GM23338 (cell line): Measurements from ENCODE around the gene CHN2. TPM values are rescaled to one million over a fixed set of nuclear protein-coding genes. Genes with fewer than 3 reads are reported as not detected.

Source experiments
- ATAC-seq: fragments of 200-7000 bp; cut with Tn5 transposase; 3 replicates; pipeline ENCODE4 v1.9.1; 2020
- DNase-seq: peaks from one replicate; pipeline ENCODE4 v3.0.0-alpha.2; 2015; ENCODE audit warnings: low spot score
- H2AFZ ChIP-seq: fragments of 200-600 bp; sonication (generic); 2 replicates; pipeline ENCODE4 v1.8.0; 2016; ENCODE audit warnings: antibody characterized with exemption, mild to moderate bottlenecking, moderate library complexity
- H3F3A ChIP-seq: fragments of 200-600 bp; sonication (generic); replicated peaks from 2 replicates; pipeline ENCODE4 v1.8.0; 2017; ENCODE audit warnings: antibody characterized with exemption, mixed run types, low read depth
- H3K27ac ChIP-seq: fragments of 200-600 bp; sonication (generic); 2 replicates; pipeline ENCODE4 v1.6.1; 2016; ENCODE audit warnings: low read depth
- H3K27me3 ChIP-seq: fragments of 200-600 bp; sonication (generic); 2 replicates; pipeline ENCODE4 v1.8.0; 2016; ENCODE audit warnings: mild to moderate bottlenecking, mixed run types, moderate library complexity; ENCODE audit not compliant: insufficient read depth
- H3K36me3 ChIP-seq: fragments of 200-600 bp; sonication (generic); 2 replicates; pipeline ENCODE4 v1.8.0; 2016; ENCODE audit warnings: mild to moderate bottlenecking; ENCODE audit not compliant: insufficient read depth
- H3K4me1 ChIP-seq: fragments of 200-600 bp; sonication (generic); 2 replicates; pipeline ENCODE4 v1.8.0; 2016; ENCODE audit warnings: mild to moderate bottlenecking, moderate library complexity; ENCODE audit not compliant: insufficient read depth
- H3K4me2 ChIP-seq: fragments of 200-600 bp; sonication (generic); 2 replicates; pipeline ENCODE4 v1.7.1; 2017; ENCODE audit warnings: mixed run types
- H3K4me3 ChIP-seq: fragments of 200-600 bp; sonication (generic); 2 replicates; pipeline ENCODE4 v1.6.1; 2016; ENCODE audit warnings: mixed run types
- H3K79me2 ChIP-seq: fragments of 200-600 bp; sonication (generic); replicated peaks from 2 replicates; pipeline ENCODE4 v1.8.0; 2017; ENCODE audit warnings: mild to moderate bottlenecking; ENCODE audit not compliant: insufficient read depth
- H3K9me2 ChIP-seq: fragments of 200-600 bp; sonication (generic); 2 replicates; pipeline ENCODE4 v1.8.0; 2017; ENCODE audit not compliant: insufficient read depth
- H4K20me1 ChIP-seq: fragments of 200-600 bp; sonication (generic); replicated peaks from 2 replicates; pipeline ENCODE4 v1.8.0; 2017; ENCODE audit warnings: mild to moderate bottlenecking; ENCODE audit not compliant: insufficient read depth
- H3K27ac Mint-ChIP-seq: 2 replicates; pipeline ENCODE4 v1.8.0; 2020; ENCODE audit warnings: inconsistent platforms, mild to moderate bottlenecking, moderate library complexity, mixed read lengths
- H3K27me3 Mint-ChIP-seq: 3 replicates; pipeline ENCODE4 v1.8.0; 2022; ENCODE audit warnings: low read depth, mild to moderate bottlenecking, moderate library complexity, mixed read lengths, inconsistent platforms; ENCODE audit not compliant: insufficient read depth, poor library complexity
- H3K36me3 Mint-ChIP-seq: 3 replicates; pipeline ENCODE4 v1.8.0; 2021; ENCODE audit warnings: low read depth, mild to moderate bottlenecking, inconsistent platforms, moderate library complexity, mixed read lengths
- H3K4me1 Mint-ChIP-seq: 3 replicates; pipeline ENCODE4 v1.8.0; 2020; ENCODE audit warnings: mild to moderate bottlenecking, inconsistent platforms, mixed read lengths
- H3K4me3 Mint-ChIP-seq: 3 replicates; pipeline ENCODE4 v1.8.0; 2021; ENCODE audit warnings: moderate library complexity, mild to moderate bottlenecking, inconsistent platforms, mixed read lengths
- H3K9me3 Mint-ChIP-seq: 3 replicates; pipeline ENCODE4 v1.8.0; 2020; ENCODE audit warnings: moderate library complexity, mild to moderate bottlenecking, inconsistent platforms, mixed read lengths
- CREB1 ChIP-seq: fragments of 250-450 bp; sonication (Bioruptor Pico); IDR thresholded peaks from 2 replicates; pipeline ENCODE4 v1.5.0; 2020; ENCODE audit warnings: low read depth, mild to moderate bottlenecking, moderate library complexity
- EZH2 ChIP-seq: fragments of 200-600 bp; sonication (generic); IDR thresholded peaks from one replicate; pipeline ENCODE4 v1.8.0; 2017; ENCODE audit warnings: antibody characterized with exemption, mild to moderate bottlenecking, low read depth; ENCODE audit not compliant: unreplicated experiment
- EZH2phosphoT487 ChIP-seq: fragments of 200-600 bp; sonication (generic); IDR thresholded peaks from one replicate; pipeline ENCODE4 v1.8.1; 2018; ENCODE audit warnings: antibody characterized with exemption; ENCODE audit not compliant: unreplicated experiment
- JUNB ChIP-seq: IDR thresholded peaks from one replicate; pipeline ENCODE4 v1.6.1; 2016; ENCODE audit warnings: antibody characterized with exemption; ENCODE audit not compliant: unreplicated experiment
- REST ChIP-seq: IDR thresholded peaks from one replicate; pipeline ENCODE4 v1.6.1; 2018; ENCODE audit warnings: antibody characterized with exemption; ENCODE audit not compliant: unreplicated experiment
- STAT1 ChIP-seq: IDR thresholded peaks from one replicate; pipeline ENCODE4 v1.6.1; 2016; ENCODE audit warnings: antibody characterized with exemption; ENCODE audit not compliant: unreplicated experiment
- ZNF114 ChIP-seq: fragments of 250-450 bp; sonication (Bioruptor Pico); IDR thresholded peaks from 2 replicates; pipeline ENCODE4 v1.5.0; 2020; ENCODE audit warnings: mild to moderate bottlenecking, moderate library complexity
- ZNF331 ChIP-seq: fragments of 250-450 bp; sonication (Bioruptor Pico); IDR thresholded peaks from 2 replicates; pipeline ENCODE4 v1.5.0; 2020; ENCODE audit warnings: low read depth, mild to moderate bottlenecking, moderate library complexity
- ZNF462 ChIP-seq: fragments of 250-450 bp; sonication (Bioruptor Pico); IDR thresholded peaks from 2 replicates; pipeline ENCODE4 v1.5.0; 2020; ENCODE audit warnings: mild to moderate bottlenecking, moderate library complexity
- polyA plus RNA-seq: library from polyadenylated mRNA; unstranded; fragments of >200 nt; fragmentation: Nextera tagmentation; extraction: Ambion mirVana; gene quantifications from 2 replicates; pipeline ENCODE4 v1.2.1, GENCODE V29; 2016
- total RNA-seq: library from RNA; depleted of rRNA; stranded (reverse); fragments of >200 nt; shearing (Covaris generic); gene quantifications from 2 replicates; pipeline ENCODE4 v1.2.3, GENCODE V29; 2014

Gene CHN2
- total and polyA plus RNA-seq, 2 experiments from 2014 or later: 6.1 to 7.5 TPM

DNA sequence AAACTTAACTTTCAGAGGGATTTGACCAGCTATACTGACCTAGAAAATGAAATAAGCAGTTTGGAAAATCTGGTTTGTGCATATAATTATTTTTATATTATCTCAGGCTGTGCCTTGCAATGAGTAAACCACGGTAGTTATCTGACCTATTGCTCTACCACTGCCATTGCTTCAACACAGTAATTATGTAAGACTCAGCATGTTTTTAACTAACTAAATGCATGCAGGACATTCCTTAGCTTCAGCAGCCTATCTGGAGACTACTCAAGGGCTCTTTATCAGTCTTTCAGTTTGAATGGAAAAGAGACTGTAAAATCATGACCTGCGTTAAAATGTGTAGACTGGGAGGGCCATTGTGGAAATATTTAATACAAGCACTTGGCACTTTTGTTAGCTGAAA is 22.5 kb downstream of the CHN2 start (continued):
- no peak for TF ChIP-seq REST

- TF ChIP-seq EZH2phosphoT487: no peak
- ATAC-seq (no peak), DNase-seq (no peak)
- no peaks in the 10 kb centered on the region; the same call in 2 of the 3 replicates for H3K4me1 Mint-ChIP-seq
- H3K4me3 Mint-ChIP-seq: no peak overlapping the region
- H3K4me1 ChIP-seq: no peaks in the 10 kb centered on the region
- no peaks in the 10 kb centered on the region for H3K36me3 ChIP-seq
- no peaks in the 10 kb centered on the region for H3K9me2 ChIP-seq
- H3K4me3 ChIP-seq: no peak overlapping the region
- no peaks in the 10 kb centered on the region for H3F3A ChIP-seq
- peaks cover 10% of the 10 kb centered on the region; the same call in 2 of the 3 replicates for H3K36me3 Mint-ChIP-seq
- no peak overlapping the region for H3K4me2 ChIP-seq
- no peak overlapping the region for H3K27ac ChIP-seq
- H3K9me3 Mint-ChIP-seq: peaks cover 14% of the 10 kb centered on the region; the same call in 2 of the 3 replicates
- H3K27me3 ChIP-seq: no peaks in the 10 kb centered on the region
- no peak overlapping the region for H2AFZ ChIP-seq
- no peaks in the 10 kb centered on the region for H4K20me1 ChIP-seq
- no peaks in the 10 kb centered on the region for H3K79me2 ChIP-seq
- peaks cover 3% of the 10 kb centered on the region for H3K27me3 Mint-ChIP-seq
- no peak overlapping the region for H3K27ac Mint-ChIP-seq
Measured at GRCh38 chr7:29224726-29225125, 30.2 kb downstream of the CHN2 start.

DNA sequence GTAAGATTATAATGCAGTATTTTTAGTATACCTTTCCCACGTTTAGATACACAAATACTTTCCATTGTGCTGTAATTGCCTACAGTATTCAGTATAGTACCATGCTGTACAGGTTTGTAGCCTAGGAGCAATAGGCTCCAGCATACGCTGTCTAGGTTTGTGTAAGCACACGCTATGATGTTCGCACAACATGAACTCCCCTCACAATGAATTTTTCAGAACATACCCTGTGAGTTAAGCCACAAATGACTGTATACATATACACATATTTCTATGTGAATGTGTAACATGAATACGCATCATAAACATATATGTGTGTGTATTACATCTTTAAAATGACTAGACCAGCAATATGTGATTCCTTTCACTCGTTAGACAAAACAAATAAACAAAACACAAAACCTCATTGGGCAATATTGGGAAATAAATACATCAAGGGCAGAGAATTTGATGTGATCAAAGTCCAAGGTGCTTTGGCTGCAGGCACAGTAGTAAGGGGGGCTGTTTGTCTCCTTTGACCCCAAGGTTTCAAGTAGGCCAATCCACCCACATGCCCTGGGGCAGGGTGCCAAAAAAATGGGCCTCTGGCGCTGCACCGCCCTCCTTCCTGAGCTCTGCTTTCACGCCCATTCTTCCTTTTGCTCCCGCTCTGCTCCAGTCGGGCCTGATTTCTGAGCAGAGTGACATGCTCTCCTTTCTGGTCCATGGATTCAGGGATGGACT is 33.9 kb downstream of the CHN2 start:
- no peak for ATAC-seq
- Mint-ChIP-seq H3K9me3 (no peaks in the 10 kb centered on the region), H3K4me3 (no peak overlapping the region), H3K27ac (no peak overlapping the region), H3K27me3 (peaks cover 3% of the 10 kb centered on the region), H3K4me1 (peaks cover 15% of the 10 kb centered on the region), H3K36me3 (no peaks in the 10 kb centered on the region)
- H3K4me1 ChIP-seq: peaks cover 8% of the 10 kb centered on the region; the same call in 1 of the 2 replicates
- H3K79me2 ChIP-seq: no peaks in the 10 kb centered on the region
- H3K4me2 ChIP-seq: no peak overlapping the region
- H3K27me3 ChIP-seq: no peaks in the 10 kb centered on the region
- no peaks in the 10 kb centered on the region for H3K9me2 ChIP-seq
- no peaks in the 10 kb centered on the region for H4K20me1 ChIP-seq
- no peak overlapping the region for H3K27ac ChIP-seq
- no peak for DNase-seq
- H3K36me3 ChIP-seq: no peaks in the 10 kb centered on the region
- H3F3A ChIP-seq: no peaks in the 10 kb centered on the region
- H3K4me3 ChIP-seq: no peak overlapping the region
- no peak overlapping the region for H2AFZ ChIP-seq
- TF ChIP-seq EZH2 (no peak), CREB1 (no peak), EZH2phosphoT487 (no peak), JUNB (no peak), ZNF462 (CRISPR knock-in tag) (no peak), ZNF331 (no peak), ZNF114 (CRISPR knock-in tag) (no peak), STAT1 (no peak)
